MM.1S (cell line): ENCODE data around the gene DNA2.

Experiments used
- DNase-seq: peaks from one replicate; pipeline ENCODE4 v3.0.0-alpha.2; 2015
- H2AFZ ChIP-seq: fragments of 300-600 bp; sonication (generic); 2 replicates; pipeline ENCODE4 v1.6.0; 2016; ENCODE audit warnings: antibody characterized with exemption, low read length
- H3F3A ChIP-seq: fragments of 300-600 bp; sonication (generic); 2 replicates; pipeline ENCODE4 v1.6.1; 2016; ENCODE audit warnings: mild to moderate bottlenecking, antibody characterized with exemption, low read length, moderate library complexity, mixed read lengths; ENCODE audit not compliant: insufficient read depth
- H3K27ac ChIP-seq: fragments of 300-600 bp; sonication (generic); 2 replicates; pipeline ENCODE4 v1.5.1; 2016; ENCODE audit warnings: mild to moderate bottlenecking, low read length
- H3K27me3 ChIP-seq: fragments of 300-600 bp; sonication (generic); replicated peaks from 2 replicates; pipeline ENCODE4 v1.6.0; 2016; ENCODE audit warnings: low read length; ENCODE audit not compliant: insufficient read depth
- H3K36me3 ChIP-seq: fragments of 300-600 bp; sonication (generic); replicated peaks from 2 replicates; pipeline ENCODE4 v1.6.1; 2016; ENCODE audit warnings: mild to moderate bottlenecking, low read length, mixed read lengths; ENCODE audit not compliant: insufficient read depth
- H3K4me1 ChIP-seq: fragments of 300-600 bp; sonication (generic); 2 replicates; pipeline ENCODE4 v1.6.1; 2016; ENCODE audit warnings: low read length, mixed read lengths
- H3K4me2 ChIP-seq: fragments of 300-600 bp; sonication (generic); 2 replicates; pipeline ENCODE4 v1.6.0; 2016; ENCODE audit warnings: low read depth, low read length
- H3K4me3 ChIP-seq: fragments of 300-600 bp; sonication (generic); 2 replicates; pipeline ENCODE4 v1.5.1; 2016; ENCODE audit warnings: low read length, mixed read lengths
- H3K79me2 ChIP-seq: fragments of 300-600 bp; sonication (generic); 2 replicates; pipeline ENCODE4 v1.6.1; 2016; ENCODE audit warnings: mixed run types, low read length, mixed read lengths
- H3K9ac ChIP-seq: fragments of 300-600 bp; sonication (generic); 2 replicates; pipeline ENCODE4 v1.6.1; 2016; ENCODE audit warnings: low read length, mixed read lengths
- H3K9me2 ChIP-seq: fragments of 300-600 bp; sonication (generic); replicated peaks from 2 replicates; pipeline ENCODE4 v1.6.1; 2016; ENCODE audit warnings: mild to moderate bottlenecking, low read length, mixed read lengths; ENCODE audit not compliant: insufficient read depth
- H3K9me3 ChIP-seq: fragments of 300-600 bp; sonication (generic); replicated peaks from 2 replicates; pipeline ENCODE4 v1.6.1; 2016; ENCODE audit warnings: mild to moderate bottlenecking, low read length, mixed read lengths; ENCODE audit not compliant: insufficient read depth
- H4K20me1 ChIP-seq: fragments of 300-600 bp; sonication (generic); 2 replicates; pipeline ENCODE4 v1.6.1; 2016; ENCODE audit warnings: mild to moderate bottlenecking, low read length, moderate library complexity, mixed read lengths; ENCODE audit not compliant: insufficient read depth
- EZH2 ChIP-seq: fragments of 300-600 bp; sonication (generic); optimal IDR thresholded peaks from 2 replicates; pipeline ENCODE3; 2017; ENCODE audit warnings: low read depth, mild to moderate bottlenecking, antibody characterized with exemption, low read length, mixed read lengths
- EZH2phosphoT487 ChIP-seq: fragments of 300-600 bp; sonication (generic); IDR thresholded peaks from 2 replicates; pipeline ENCODE4 v1.6.1; 2018; ENCODE audit warnings: antibody characterized with exemption, low read length
- TF ChIP-seq, protein P1 (sequence below): fragments of 300-600 bp; sonication (generic); IDR thresholded peaks from 2 replicates; pipeline ENCODE4 v1.5.1; 2016; ENCODE audit warnings: antibody characterized with exemption, low read length, mixed read lengths

Gene DNA2

GRCh38 chr10:68408898-68409518 is 62.8 kb downstream of the DNA2 start:
- H3K27me3 ChIP-seq: no peaks in the 10 kb centered on the region
- H3K4me1 ChIP-seq: peaks cover 8% of the 10 kb centered on the region
- no peak overlapping the region for H2AFZ ChIP-seq
- H4K20me1 ChIP-seq: no peaks in the 10 kb centered on the region
- DNase-seq: no peak
- H3K9me3 ChIP-seq: no peaks in the 10 kb centered on the region
- 0 out of 2 replicates have a peak, but pooled peaks cover 3% of the 10 kb centered on the region for H3F3A ChIP-seq
- no peak overlapping the region for H3K9ac ChIP-seq
- no peaks in the 10 kb centered on the region for H3K9me2 ChIP-seq
- H3K79me2 ChIP-seq: peaks cover 30% of the 10 kb centered on the region
- no peak overlapping the region for H3K4me2 ChIP-seq
- no peak overlapping the region for H3K4me3 ChIP-seq
- no peaks in the 10 kb centered on the region for H3K36me3 ChIP-seq
- no peak overlapping the region for H3K27ac ChIP-seq
- TF ChIP-seq, protein P1, sequence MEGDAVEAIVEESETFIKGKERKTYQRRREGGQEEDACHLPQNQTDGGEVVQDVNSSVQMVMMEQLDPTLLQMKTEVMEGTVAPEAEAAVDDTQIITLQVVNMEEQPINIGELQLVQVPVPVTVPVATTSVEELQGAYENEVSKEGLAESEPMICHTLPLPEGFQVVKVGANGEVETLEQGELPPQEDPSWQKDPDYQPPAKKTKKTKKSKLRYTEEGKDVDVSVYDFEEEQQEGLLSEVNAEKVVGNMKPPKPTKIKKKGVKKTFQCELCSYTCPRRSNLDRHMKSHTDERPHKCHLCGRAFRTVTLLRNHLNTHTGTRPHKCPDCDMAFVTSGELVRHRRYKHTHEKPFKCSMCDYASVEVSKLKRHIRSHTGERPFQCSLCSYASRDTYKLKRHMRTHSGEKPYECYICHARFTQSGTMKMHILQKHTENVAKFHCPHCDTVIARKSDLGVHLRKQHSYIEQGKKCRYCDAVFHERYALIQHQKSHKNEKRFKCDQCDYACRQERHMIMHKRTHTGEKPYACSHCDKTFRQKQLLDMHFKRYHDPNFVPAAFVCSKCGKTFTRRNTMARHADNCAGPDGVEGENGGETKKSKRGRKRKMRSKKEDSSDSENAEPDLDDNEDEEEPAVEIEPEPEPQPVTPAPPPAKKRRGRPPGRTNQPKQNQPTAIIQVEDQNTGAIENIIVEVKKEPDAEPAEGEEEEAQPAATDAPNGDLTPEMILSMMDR: no peak
- TF ChIP-seq EZH2phosphoT487 (no peak), EZH2 (no peak)

GRCh38 chr10:68406815-68407548 is 64.8 kb downstream of the DNA2 start, which contains the start of gene RUFY2:
Gene RUFY2, minus strand, starts transcription at chr10:68407277. Its CDS starts 88 bp downstream, at chr10:68407189.
- H3K79me2 ChIP-seq: peaks cover 47% of the 10 kb centered on the region
- H3K4me3 ChIP-seq: peak within 1 kb of the TSS; percentile 94
- no peaks in the 10 kb centered on the region for H3K27me3 ChIP-seq
- H2AFZ ChIP-seq: peak within 1 kb of the TSS; percentile 96
- H3K27ac ChIP-seq: peak within 1 kb of the TSS; percentile 50; the same call in 1 of the 2 replicates
- H4K20me1 ChIP-seq: no peaks in the 10 kb centered on the region
- no peaks in the 10 kb centered on the region for H3K9me3 ChIP-seq
- peak within 1 kb of the TSS; percentile 93 for H3K9ac ChIP-seq
- DNase-seq: peak; percentile 81
- 0 out of 2 replicates have a peak, but pooled peaks cover 3% of the 10 kb centered on the region for H3F3A ChIP-seq
- no peaks in the 10 kb centered on the region; the same call in 1 of the 2 replicates for H3K36me3 ChIP-seq
- peak within 1 kb of the TSS; percentile 83 for H3K4me2 ChIP-seq
- H3K9me2 ChIP-seq: no peaks in the 10 kb centered on the region
- H3K4me1 ChIP-seq: peaks cover 8% of the 10 kb centered on the region
- no peak for TF ChIP-seq EZH2phosphoT487
- TF ChIP-seq, protein P1: peak; percentile 29

- peak overlapping the region; percentile 83 for H3K4me2 ChIP-seq
- no peaks in the 10 kb centered on the region for H4K20me1 ChIP-seq
- peak overlapping the region; percentile 96 for H2AFZ ChIP-seq
- peak overlapping the region; percentile 93 for H3K9ac ChIP-seq
- DNase-seq: peak; percentile 58
- H3K9me3 ChIP-seq: no peaks in the 10 kb centered on the region
- no peaks in the 10 kb centered on the region for H3K27me3 ChIP-seq
- H3F3A ChIP-seq: 0 out of 2 replicates have a peak, but pooled peaks cover 3% of the 10 kb centered on the region
- H3K79me2 ChIP-seq: peaks cover 47% of the 10 kb centered on the region
- TF ChIP-seq, protein P1: no peak
- TF ChIP-seq EZH2phosphoT487 (no peak), EZH2 (no peak)
- peaks cover 8% of the 10 kb centered on the region for H3K4me1 ChIP-seq
- no peaks in the 10 kb centered on the region; the same call in 1 of the 2 replicates for H3K36me3 ChIP-seq
- peak overlapping the region; percentile 50; the same call in 1 of the 2 replicates for H3K27ac ChIP-seq
- peak overlapping the region; percentile 94 for H3K4me3 ChIP-seq
- H3K9me2 ChIP-seq: no peaks in the 10 kb centered on the region
Observed at GRCh38 chr10:68406111-68406814, 65.5 kb downstream of the DNA2 start.
